Medulla oblongata (tissue), 1 donor: ENCODE measurements around the gene TSACC.
"Not testable (repeated sequence)": the region's sequence is repeated elsewhere in the genome, so short reads cannot be mapped to it uniquely, and the experiment has no call there.

Experiments
- DNase-seq: peaks from one replicate; pipeline ENCODE4 v3.0.0-alpha.2; 2015; ENCODE audit errors: extremely low spot score

Gene TSACC

GRCh38 chr1:156346636-156347035 is 8.3 kb downstream of the TSACC start:
- DNase-seq = no peak

- DNase-seq = no peak
Measured at GRCh38 chr1:156347331-156347730, 9.0 kb downstream of the TSACC start.

GRCh38 chr1:156352481-156352880 is 14.2 kb downstream of the TSACC start:
- DNase-seq = not testable (repeated sequence)

GRCh38 chr1:156356262-156356874 is 18.0 kb downstream of the TSACC start:
- DNase-seq = no peak

GRCh38 chr1:156356875-156357534 is 18.7 kb downstream of the TSACC start:
- peak; percentile 24 for DNase-seq

- DNase-seq = no peak
Measured at GRCh38 chr1:156357977-156358376, 19.7 kb downstream of the TSACC start.

- DNase-seq = no peak
Measured at GRCh38 chr1:156358641-156359040, 20.3 kb downstream of the TSACC start.

- DNase-seq = no peak
Measured at GRCh38 chr1:156359249-156359648, 20.9 kb downstream of the TSACC start.

GRCh38 chr1:156359973-156360372 is 21.6 kb downstream of the TSACC start:
- no peak for DNase-seq

GRCh38 chr1:156360534-156360933 is 22.2 kb downstream of the TSACC start:
- DNase-seq = no peak

- DNase-seq = no peak
Measured at GRCh38 chr1:156365754-156366153, 27.4 kb downstream of the TSACC start.

GRCh38 chr1:156366378-156367166 is 28.2 kb downstream of the TSACC start:
- no peak for DNase-seq

- DNase-seq = no peak
Measured at GRCh38 chr1:156367383-156368156, 29.2 kb downstream of the TSACC start.

GRCh38 chr1:156368157-156368658 is 29.9 kb downstream of the TSACC start:
- no peak for DNase-seq

- no peak for DNase-seq
Measured at GRCh38 chr1:156368889-156369684, 30.8 kb downstream of the TSACC start, which contains the start of gene RHBG. Gene RHBG, plus strand, starts transcription at chr1:156369211. Its CDS starts 39 bp downstream, at chr1:156369250.

- not testable (repeated sequence) for DNase-seq
Measured at GRCh38 chr1:156369685-156370286, 31.5 kb downstream of the TSACC start.

- DNase-seq = peak; percentile 22
Measured at GRCh38 chr1:156371553-156372264, 33.4 kb downstream of the TSACC start.

- no peak for DNase-seq
Measured at GRCh38 chr1:156372265-156372586, 33.9 kb downstream of the TSACC start.

- no peak for DNase-seq
Measured at GRCh38 chr1:156372876-156373275, 34.5 kb downstream of the TSACC start.

- no peak for DNase-seq
Measured at GRCh38 chr1:156373546-156373945, 35.2 kb downstream of the TSACC start.
